Ovary (tissue), 3 donors: ENCODE data around the gene TJP1.

Experiments
- CTCF ChIP-seq, 3 donors: fragments of 450-650 bp in 2 of 3; fragments of 200-600 bp in 1 of 3; IDR thresholded peaks; one replicate each; pipeline versions ENCODE4 v1.5.1 to v1.8.0; 2016 to 2022; ENCODE audit warnings: antibody characterized with exemption in 3 of 3, mild to moderate bottlenecking in 1 of 3
- EP300 ChIP-seq: sonication (generic); formaldehyde crosslinking; IDR thresholded peaks from one replicate; pipeline ENCODE4 v1.6.1; 2017; ENCODE audit warnings: antibody characterized with exemption
- POLR2A ChIP-seq: fragments of 450-650 bp; IDR thresholded peaks from one replicate; pipeline ENCODE4 v1.6.1; 2017; ENCODE audit warnings: antibody characterized with exemption, mild to moderate bottlenecking, moderate library complexity
- donor health status: DM: no; HTN: no; CAD: no.

- no peak for TF ChIP-seq CTCF (IDR thresholded peaks at IDR 0.05)
- TF ChIP-seq EP300: no peak
- TF ChIP-seq POLR2A: no peak
Observed at GRCh38 chr15:29682361-29682760, 139.9 kb downstream of the TJP1 start.
